NCI-H345 treated with DMSO at 0.1 percent for 48 hours (cell line): ENCODE measurements around the gene LKAAEAR1.

Source experiments
- DNase-seq: peaks from one replicate; lab custom pipeline; 2025; ENCODE audit not compliant: unreplicated experiment; lab: John Stamatoyannopoulos, UW

The LKAAEAR1 gene

GRCh38 chr20:64080013-64080812 is 4.0 kb downstream of the LKAAEAR1 start, which contains the start of gene OPRL1:
OPRL1 (plus strand) TSS chr20:64080082; CDS start chr20:64092721, 12,639 bp downstream.
- DNase-seq, result no peak

GRCh38 chr20:64079273-64080012 is 4.8 kb downstream of the LKAAEAR1 start, which contains the start of gene RGS19:
RGS19 (minus strand) TSS chr20:64079518; CDS start chr20:64076886, 2,632 bp downstream.
- DNase-seq, result no peak

- DNase-seq, result no peak
Measured at GRCh38 chr20:64078934-64079272, 5.3 kb downstream of the LKAAEAR1 start.

GRCh38 chr20:64077876-64078551 is 6.2 kb downstream of the LKAAEAR1 start:
- DNase-seq, result no peak

GRCh38 chr20:64077541-64077875 is 6.7 kb downstream of the LKAAEAR1 start:
- no peak for DNase-seq

GRCh38 chr20:64077094-64077493 is 7.1 kb downstream of the LKAAEAR1 start:
- no peak for DNase-seq

- no peak for DNase-seq
Measured at GRCh38 chr20:64076061-64076997, 7.9 kb downstream of the LKAAEAR1 start.

- no peak for DNase-seq
Measured at GRCh38 chr20:64075556-64075955, 8.6 kb downstream of the LKAAEAR1 start.

GRCh38 chr20:64074963-64075362 is 9.2 kb downstream of the LKAAEAR1 start:
- DNase-seq, result no peak

- DNase-seq, result no peak
Measured at GRCh38 chr20:64074184-64074789, 9.9 kb downstream of the LKAAEAR1 start.

- DNase-seq, result no peak
Measured at GRCh38 chr20:64073476-64074183, 10.6 kb downstream of the LKAAEAR1 start.

GRCh38 chr20:64072498-64073063 is 11.6 kb downstream of the LKAAEAR1 start:
- no peak for DNase-seq

- DNase-seq, result no peak
Measured at GRCh38 chr20:64071341-64072332, 12.6 kb downstream of the LKAAEAR1 start.

- DNase-seq, result no peak
Measured at GRCh38 chr20:64070244-64070993, 13.8 kb downstream of the LKAAEAR1 start.

- DNase-seq, result no peak
Measured at GRCh38 chr20:64069614-64070243, 14.5 kb downstream of the LKAAEAR1 start.

- DNase-seq, result no peak
Measured at GRCh38 chr20:64069209-64069613, 15.0 kb downstream of the LKAAEAR1 start.
